SU-DHL-6 (cell line): ENCODE measurements around the gene HHIP.

Experiments
- EZH2phosphoT487 ChIP-seq: fragments of 200-600 bp; sonication (generic), shearing (Covaris generic); conservative IDR thresholded peaks from 2 replicates; pipeline ENCODE4 v1.6.1; 2018; ENCODE audit warnings: mild to moderate bottlenecking, antibody characterized with exemption, low read length, moderate library complexity, mixed read lengths
- TF ChIP-seq, protein P1 (sequence below): fragments of 200-600 bp; sonication (generic); IDR thresholded peaks from one replicate; pipeline ENCODE4 v1.5.1; 2017; ENCODE audit warnings: antibody characterized with exemption, mild to moderate bottlenecking, low read length, moderate library complexity; ENCODE audit not compliant: insufficient read depth, poor library complexity, severe bottlenecking

DNA sequence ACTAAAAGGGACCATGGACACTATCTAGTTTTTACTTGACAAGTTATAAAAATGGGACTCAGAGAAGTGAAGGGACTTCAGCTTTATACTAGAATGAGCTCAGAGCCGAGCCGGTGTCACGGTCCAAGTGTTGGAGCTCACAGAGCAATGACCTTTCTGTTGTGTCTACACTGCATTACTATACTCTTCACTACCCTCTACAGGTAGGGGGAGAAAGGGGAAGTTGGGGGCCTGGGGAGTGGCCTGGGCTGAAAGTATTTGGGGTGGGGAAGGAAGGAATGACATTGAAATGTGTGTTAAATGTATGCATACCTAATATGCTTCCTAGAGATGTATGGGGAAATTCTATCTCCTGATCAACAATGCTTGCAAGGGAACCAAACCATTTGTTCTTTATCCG, 48.8 kb upstream of the HHIP start:
- TF ChIP-seq, protein P1, sequence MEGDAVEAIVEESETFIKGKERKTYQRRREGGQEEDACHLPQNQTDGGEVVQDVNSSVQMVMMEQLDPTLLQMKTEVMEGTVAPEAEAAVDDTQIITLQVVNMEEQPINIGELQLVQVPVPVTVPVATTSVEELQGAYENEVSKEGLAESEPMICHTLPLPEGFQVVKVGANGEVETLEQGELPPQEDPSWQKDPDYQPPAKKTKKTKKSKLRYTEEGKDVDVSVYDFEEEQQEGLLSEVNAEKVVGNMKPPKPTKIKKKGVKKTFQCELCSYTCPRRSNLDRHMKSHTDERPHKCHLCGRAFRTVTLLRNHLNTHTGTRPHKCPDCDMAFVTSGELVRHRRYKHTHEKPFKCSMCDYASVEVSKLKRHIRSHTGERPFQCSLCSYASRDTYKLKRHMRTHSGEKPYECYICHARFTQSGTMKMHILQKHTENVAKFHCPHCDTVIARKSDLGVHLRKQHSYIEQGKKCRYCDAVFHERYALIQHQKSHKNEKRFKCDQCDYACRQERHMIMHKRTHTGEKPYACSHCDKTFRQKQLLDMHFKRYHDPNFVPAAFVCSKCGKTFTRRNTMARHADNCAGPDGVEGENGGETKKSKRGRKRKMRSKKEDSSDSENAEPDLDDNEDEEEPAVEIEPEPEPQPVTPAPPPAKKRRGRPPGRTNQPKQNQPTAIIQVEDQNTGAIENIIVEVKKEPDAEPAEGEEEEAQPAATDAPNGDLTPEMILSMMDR, result no peak
- no peak for TF ChIP-seq EZH2phosphoT487
